Esophagus muscularis mucosa (tissue), 4 donors: ENCODE data around the gene TKT. TPM values are rescaled to one million over a fixed set of nuclear protein-coding genes. Genes with fewer than 3 reads are reported as not detected.

Experiments
- DNase-seq: peaks from one replicate; pipeline ENCODE4 v3.0.0-alpha.2; 2017; ENCODE audit errors: extremely low spot score
- H3K27ac ChIP-seq, 4 donors: fragments of 200-600 bp; sonication (generic); replicated peaks in 1 of 4; 1 replicate in 3 of 4; 2 replicates in 1 of 4; pipeline ENCODE4 v1.5.1; 2016 to 2019; ENCODE audit warnings: mild to moderate bottlenecking in 1 of 4
- H3K27me3 ChIP-seq, 4 donors: fragments of 200-600 bp; sonication (generic); one replicate each; pipeline versions ENCODE4 v1.5.1 to v1.6.0; 2016 to 2019
- H3K36me3 ChIP-seq, 4 donors: fragments of 200-600 bp; sonication (generic); one replicate each; pipeline ENCODE4 v1.5.1; 2016 to 2019
- H3K4me1 ChIP-seq, 4 donors: fragments of 200-600 bp; sonication (generic); one replicate each; pipeline ENCODE4 v1.5.1; 2016 to 2019
- H3K4me3 ChIP-seq, 4 donors: fragments of 200-600 bp; sonication (generic); 1 replicate in 2 of 4; 2 replicates in 2 of 4; pipeline ENCODE4 v1.5.1; 2016 to 2019; ENCODE audit warnings: mild to moderate bottlenecking in 4 of 4, moderate library complexity in 1 of 4
- H3K9me3 ChIP-seq, 4 donors: fragments of 200-600 bp; sonication (generic); 1 replicate in 3 of 4; 2 replicates in 1 of 4; pipeline ENCODE4 v1.5.1; 2016 to 2019
- CTCF ChIP-seq, 3 experiments: fragments of 200-600 bp in 2 of 3; fragments of 450-650 bp in 1 of 3; sonication (generic) in 2 of 3; IDR thresholded peaks; one replicate each; pipeline ENCODE4 v1.5.1; 2017 to 2019; ENCODE audit warnings: antibody characterized with exemption in 3 of 3, mild to moderate bottlenecking in 2 of 3, moderate library complexity in 1 of 3
- EP300 ChIP-seq: sonication (generic); formaldehyde crosslinking; IDR thresholded peaks from one replicate; pipeline ENCODE4 v1.6.1; 2017; ENCODE audit warnings: antibody characterized with exemption
- POLR2A ChIP-seq: fragments of 450-650 bp; IDR thresholded peaks from one replicate; pipeline ENCODE4 v1.6.1; 2017; ENCODE audit warnings: antibody characterized with exemption, moderate library complexity, mild to moderate bottlenecking, low read depth
- POLR2AphosphoS5 ChIP-seq, 2 donors: sonication (generic); formaldehyde crosslinking; IDR thresholded peaks; one replicate each; pipeline ENCODE4 v1.6.1; 2017; ENCODE audit warnings: antibody characterized with exemption in 2 of 2
- WGBS: methylation state at CpG from one replicate; pipeline ENCODE4 v1.1.5; 2018; 5-methylcytosine and 5-hydroxymethylcytosine counted together
- intact Hi-C: fragments of 100-400 bp; cut with DNase I; formaldehyde crosslinking; loops from one replicate; pipeline ENCODE4 v1.15.1; 2023
- total RNA-seq, 4 donors: library from RNA; depleted of rRNA; stranded (reverse); fragments of >200 nt; gene quantifications; one replicate each; pipeline versions ENCODE4 v1.1.0 to v1.2.1, GENCODE V29; 2016

The TKT gene
- total RNA-seq, 4 donors from 2014 or later: 295 to 524 (median 378) TPM

GRCh38 chr3:53229606-53230005, 26.2 kb downstream of the TKT start:
- no peak for TF ChIP-seq POLR2A
- TF ChIP-seq EP300: no peak
- TF ChIP-seq CTCF (IDR thresholded peaks at IDR 0.05): no peak
- TF ChIP-seq POLR2AphosphoS5 (IDR thresholded peaks at IDR 0.05): no peak
- Histone ChIP-seq H3K9me3 (no peaks in the 10 kb centered on the region), H3K4me1 (no peaks in the 10 kb centered on the region), H3K27ac (no peak overlapping the region), H3K36me3 (peaks cover 95 to 100% (median 100%) of the 10 kb centered on the region in 4 donors), H3K27me3 (no peaks in the 10 kb centered on the region), H3K4me3 (no peak overlapping the region)
- no peak for DNase-seq
- 100% methylated on average over 1 of the region's 2 CpGs for WGBS
- intact Hi-C loops: loop anchor here (5.0 kb wide), 1 partner anchor 63 kb away; no protein-coding TSS in a partner anchor

GRCh38 chr3:53229171-53229570, 26.7 kb downstream of the TKT start:
- TF ChIP-seq EP300 (no peak), CTCF (IDR thresholded peaks at IDR 0.05) (no peak), POLR2A (no peak), POLR2AphosphoS5 (IDR thresholded peaks at IDR 0.05) (no peak)
- intact Hi-C loops: loop anchor here (5.0 kb wide), 1 partner anchor 63 kb away; no protein-coding TSS in a partner anchor
- no peaks in the 10 kb centered on the region for H3K4me1 ChIP-seq
- 91% methylated on average over 5 of the region's 14 CpGs for WGBS
- no peaks in the 10 kb centered on the region for H3K27me3 ChIP-seq
- no peak for DNase-seq
- peaks cover 95 to 100% (median 100%) of the 10 kb centered on the region in 4 donors for H3K36me3 ChIP-seq
- H3K9me3 ChIP-seq: no peaks in the 10 kb centered on the region
- no peak overlapping the region for H3K27ac ChIP-seq
- H3K4me3 ChIP-seq: no peak overlapping the region

GRCh38 chr3:53227993-53228885, 27.6 kb downstream of the TKT start:
- Histone ChIP-seq H3K9me3 (no peaks in the 10 kb centered on the region), H3K27me3 (no peaks in the 10 kb centered on the region), H3K27ac (no peak overlapping the region), H3K4me3 (no peak overlapping the region), H3K36me3 (peaks cover 96 to 100% (median 100%) of the 10 kb centered on the region in 4 donors), H3K4me1 (no peaks in the 10 kb centered on the region)
- intact Hi-C loops: loop anchor here (5.0 kb wide), 1 partner anchor 64 kb away; no protein-coding TSS in a partner anchor
- WGBS: 85% methylated on average over 19 of the region's 24 CpGs
- DNase-seq: no peak
- TF ChIP-seq CTCF (IDR thresholded peaks at IDR 0.05): no peak
- no peak for TF ChIP-seq POLR2AphosphoS5 (IDR thresholded peaks at IDR 0.05)
- no peak for TF ChIP-seq POLR2A
- TF ChIP-seq EP300: no peak

GRCh38 chr3:53226841-53227407, 28.9 kb downstream of the TKT start:
- H3K4me3 ChIP-seq: no peak overlapping the region
- WGBS: 88% methylated on average over 16 of the region's 17 CpGs
- no peaks in the 10 kb centered on the region for H3K27me3 ChIP-seq
- no peaks in the 10 kb centered on the region for H3K4me1 ChIP-seq
- H3K9me3 ChIP-seq: no peaks in the 10 kb centered on the region
- intact Hi-C loops: loop anchor here (5.0 kb wide), 1 partner anchor 65 kb away; no protein-coding TSS in a partner anchor
- no peak overlapping the region for H3K27ac ChIP-seq
- H3K36me3 ChIP-seq: peaks cover 85 to 94% (median 92%) of the 10 kb centered on the region in 4 donors
- DNase-seq: no peak
- TF ChIP-seq POLR2A (no peak), EP300 (no peak), POLR2AphosphoS5 (IDR thresholded peaks at IDR 0.05) (no peak), CTCF (IDR thresholded peaks at IDR 0.05) (no peak)
